T-cell (primary cell): Measurements from ENCODE around the gene CAMK1D. TPM values are rescaled to one million over a fixed set of nuclear protein-coding genes. Genes with fewer than 3 reads are reported as not detected.

Experiments used
- ATAC-seq, 4 experiments: fragments of 200-7000 bp in 3 of 4; fragments of 150-1000 bp in 1 of 4; cut with Tn5 transposase; replicated peaks in 1 of 4; 1 replicate in 3 of 4; 2 replicates in 1 of 4; pipeline ENCODE4 v1.10.0; 2021; ENCODE audit warnings: moderate library complexity in 3 of 4, mild to moderate bottlenecking in 2 of 4, moderate number of reproducible peaks in 1 of 4
- CTCF ChIA-PET, 2 donors: fragments of 300-600 bp; sonication (Branson Sonifier 250); formaldehyde crosslinking; loops; one replicate each; lab custom pipeline; 2022; ENCODE audit warnings: antibody characterized with exemption in 2 of 2; lab: Charles Lee
- POLR2A ChIA-PET, 2 donors: fragments of 300-600 bp; sonication (Branson Sonifier 250); formaldehyde crosslinking; loops; one replicate each; lab custom pipeline; 2022; ENCODE audit warnings: antibody characterized with exemption in 2 of 2; lab: Charles Lee
- DNase-seq, 35 experiments: peaks; one replicate each; pipeline versions ENCODE4 v3.0.0 to v3.0.0-alpha.2; 2013 to 2023
- H3K27ac ChIP-seq: one replicate; pipeline ENCODE4 v1.5.1; 2013; ENCODE audit warnings: low read length
- H3K27me3 ChIP-seq, 2 experiments: replicated peaks in 1 of 2; 1 replicate in 1 of 2; 2 replicates in 1 of 2; pipeline versions ENCODE4 v1.6.1 to v1.7.0; 2013; ENCODE audit warnings: low read length in 1 of 2, mixed read lengths in 1 of 2; ENCODE audit not compliant: control insufficient read depth in 2 of 2, insufficient read depth in 2 of 2; ENCODE audit errors: extremely low read depth in 1 of 2
- H3K36me3 ChIP-seq, 2 donors: 1 replicate in 1 of 2; 2 replicates in 1 of 2; pipeline versions ENCODE4 v1.6.1 to v1.7.0; 2013; ENCODE audit warnings: low read length in 1 of 2; ENCODE audit not compliant: control insufficient read depth in 2 of 2, insufficient read depth in 1 of 2; ENCODE audit errors: extremely low read depth in 1 of 2
- H3K4me1 ChIP-seq, 2 experiments: 1 replicate in 1 of 2; 2 replicates in 1 of 2; pipeline versions ENCODE4 v1.6.1 to v1.7.0; 2013; ENCODE audit warnings: low read length in 2 of 2, mixed read lengths in 1 of 2; ENCODE audit not compliant: insufficient read depth in 2 of 2, control insufficient read depth in 1 of 2; ENCODE audit errors: extremely low read depth in 1 of 2
- H3K4me3 ChIP-seq, 2 donors: 1 replicate in 1 of 2; 2 replicates in 1 of 2; pipeline versions ENCODE4 v1.5.1 to v1.7.0; 2013; ENCODE audit warnings: mild to moderate bottlenecking in 2 of 2, low read length in 1 of 2, moderate library complexity in 1 of 2; ENCODE audit not compliant: control insufficient read depth in 1 of 2; ENCODE audit errors: extremely low read depth in 1 of 2
- H3K9me3 ChIP-seq: 2 replicates; pipeline ENCODE4 v1.7.0; 2013
- H3K27ac Mint-ChIP-seq, 2 donors: one replicate each; pipeline ENCODE4 v1.8.0; 2020 to 2021; ENCODE audit warnings: mild to moderate bottlenecking in 2 of 2, mixed read lengths in 2 of 2
- H3K27me3 Mint-ChIP-seq, 2 donors: one replicate each; pipeline ENCODE4 v1.8.0; 2021 to 2022; ENCODE audit warnings: mixed read lengths in 2 of 2
- H3K36me3 Mint-ChIP-seq: one replicate; pipeline ENCODE4 v1.8.0; 2021; ENCODE audit warnings: mixed read lengths
- H3K4me1 Mint-ChIP-seq, 3 donors: one replicate each; pipeline ENCODE4 v1.8.0; 2020 to 2022; ENCODE audit warnings: mixed read lengths in 3 of 3, mild to moderate bottlenecking in 1 of 3
- H3K4me3 Mint-ChIP-seq, 3 donors: one replicate each; pipeline ENCODE4 v1.8.0; 2020 to 2022; ENCODE audit warnings: mild to moderate bottlenecking in 3 of 3, mixed read lengths in 3 of 3, moderate library complexity in 3 of 3
- H3K9me3 Mint-ChIP-seq, 3 donors: one replicate each; pipeline ENCODE4 v1.8.0; 2020 to 2022; ENCODE audit warnings: mixed read lengths in 3 of 3
- WGBS: methylation state at CpG from one replicate; pipeline ENCODE4 v1.1.5; 2013; ENCODE audit warnings: missing lambda C conversion rate; ENCODE audit not compliant: insufficient coverage; 5-methylcytosine and 5-hydroxymethylcytosine counted together
- total RNA-seq, 35 experiments: library from RNA in 6 of 35; stranded (reverse) in 6 of 35; fragments of 120-200 nt in 1 of 35; gene quantifications; one replicate each; pipeline versions ENCODE4 v1.2.1 to v1.2.4 and lab custom pipeline; 2013 to 2026

CAMK1D gene
- total RNA-seq, 5 donors from 2014 or later (not counting 1 experiment from before 2014, with no cell fraction given), result 16.8 to 31.3 (median 23.6) TPM

DNA sequence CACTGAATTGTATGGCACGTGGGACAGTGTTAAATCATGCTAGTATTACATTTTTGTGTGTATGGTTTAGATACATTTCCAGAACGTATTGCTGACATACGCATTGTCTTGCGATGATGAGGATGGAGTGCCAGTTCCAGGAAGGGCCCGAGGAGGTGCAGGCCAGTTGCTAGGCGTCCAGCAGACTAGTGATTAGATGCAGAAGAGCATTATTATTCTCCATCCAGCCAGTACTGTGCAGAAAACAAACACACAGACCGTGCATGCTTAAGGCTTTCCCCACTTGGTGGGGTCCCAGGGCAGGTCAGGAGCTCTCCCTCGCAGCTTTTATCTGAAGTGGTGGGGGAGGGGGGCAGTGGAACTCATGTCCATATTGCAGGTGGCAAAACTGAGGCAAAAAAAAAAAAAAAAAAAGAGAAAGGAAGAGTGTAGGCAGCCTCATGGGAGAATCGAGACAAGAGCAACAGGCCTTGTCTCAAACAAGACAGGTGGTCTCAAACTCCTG, 189.2 kb downstream of the CAMK1D start:
- H3K27ac Mint-ChIP-seq, result no peak overlapping the region
- POLR2A ChIA-PET, result no interaction called here
- no peak overlapping the region for H3K4me3 Mint-ChIP-seq
- peaks cover 30 to 40% (median 35%) of the 10 kb centered on the region in 3 donors for H3K4me1 Mint-ChIP-seq
- no peaks in the 10 kb centered on the region for H3K9me3 Mint-ChIP-seq
- Histone ChIP-seq H3K4me3 (no peak overlapping the region), H3K9me3 (no peaks in the 10 kb centered on the region), H3K36me3 (no peaks in the 10 kb centered on the region), H3K27me3 (no peaks in the 10 kb centered on the region), H3K4me1 (no peaks in the 10 kb centered on the region), H3K27ac (no peak overlapping the region)
- WGBS, result 100% methylated on average over 1 of the region's 9 CpGs
- DNase-seq (no peak), ATAC-seq (no peak)
- H3K36me3 Mint-ChIP-seq, result peaks cover 5% of the 10 kb centered on the region
- CTCF ChIA-PET, result interaction anchor here in 1 of 2 donors (0.7 kb wide), 1 partner anchor 88 kb away, joined by 9 read pairs; no protein-coding TSS in a partner anchor
- no peaks in the 10 kb centered on the region for H3K27me3 Mint-ChIP-seq

DNA sequence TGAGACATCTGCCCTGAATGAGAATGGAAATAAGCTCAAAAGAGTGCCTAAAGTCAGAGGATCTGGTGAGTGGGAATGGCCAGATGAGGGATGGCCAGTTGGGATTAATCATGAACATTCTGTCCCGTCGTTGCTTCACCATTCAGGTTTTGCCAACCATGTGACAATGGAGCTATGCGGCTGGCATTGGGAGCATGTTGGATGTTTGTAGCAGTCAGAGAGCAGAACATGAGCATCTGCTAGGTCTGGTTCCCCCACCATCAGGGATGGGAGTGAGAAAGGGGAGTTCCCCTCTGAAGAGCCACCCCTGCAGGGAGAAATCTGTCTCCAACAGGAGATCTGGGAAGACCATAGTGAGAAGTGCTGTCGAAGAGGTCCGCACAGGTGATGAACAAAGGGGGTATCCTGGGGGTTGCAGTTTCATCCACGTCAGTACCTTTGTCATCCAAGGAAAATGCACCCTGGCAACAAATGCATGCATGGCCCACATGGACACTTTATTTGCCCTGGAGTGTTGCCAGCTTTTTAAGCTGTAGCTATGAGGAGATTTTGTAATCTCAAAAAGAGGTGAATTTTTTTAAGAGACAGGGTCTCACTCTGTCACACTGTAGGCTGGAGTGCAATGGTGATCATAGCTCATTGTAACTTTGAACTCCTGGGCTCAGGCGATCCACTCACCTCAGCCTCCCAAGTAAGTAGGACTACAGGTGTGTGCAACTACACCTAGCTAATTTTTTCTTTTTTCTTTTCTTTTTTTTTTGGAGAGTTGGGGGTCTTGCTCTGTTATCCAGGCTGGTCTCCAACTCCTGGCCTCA, 190.2 kb downstream of the CAMK1D start:
- ChIA-PET CTCF (no interaction called here), POLR2A (no interaction called here)
- Mint-ChIP-seq H3K9me3 (no peaks in the 10 kb centered on the region), H3K4me1 (peaks cover 30 to 42% (median 38%) of the 10 kb centered on the region in 3 donors), H3K27me3 (no peaks in the 10 kb centered on the region), H3K4me3 (no peak overlapping the region), H3K27ac (no peak overlapping the region), H3K36me3 (no peaks in the 10 kb centered on the region)
- Histone ChIP-seq H3K4me3 (no peak overlapping the region), H3K27ac (no peak overlapping the region), H3K4me1 (no peaks in the 10 kb centered on the region), H3K27me3 (no peaks in the 10 kb centered on the region), H3K9me3 (no peaks in the 10 kb centered on the region), H3K36me3 (no peaks in the 10 kb centered on the region)
- WGBS, result 95% methylated on average over 5 of the region's 7 CpGs
- DNase-seq, result no peak
- no peak for ATAC-seq

DNA sequence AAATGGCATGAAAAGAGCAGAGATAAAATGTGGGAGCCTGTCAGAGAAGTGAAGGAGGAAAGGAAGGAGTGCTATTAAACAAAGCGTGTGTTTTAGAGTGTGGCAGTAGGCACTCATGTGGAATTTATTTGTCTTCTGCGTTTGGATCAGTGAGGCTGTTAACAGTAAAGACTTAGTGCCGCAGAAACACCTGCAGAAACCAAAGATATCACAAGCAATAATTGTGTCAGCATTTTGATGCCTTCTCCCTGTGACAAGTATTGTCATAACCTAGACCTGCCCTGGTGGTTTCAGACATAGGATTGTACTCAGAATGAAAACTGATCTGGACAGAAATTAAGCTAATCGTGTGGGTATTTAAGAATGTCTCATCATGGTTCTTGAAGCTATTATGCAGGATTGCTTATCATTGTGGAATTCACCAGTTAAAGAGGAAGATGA, 191.0 kb downstream of the CAMK1D start:
- Histone ChIP-seq H3K27me3 (no peaks in the 10 kb centered on the region), H3K27ac (no peak overlapping the region), H3K4me1 (no peaks in the 10 kb centered on the region), H3K4me3 (no peak overlapping the region), H3K36me3 (no peaks in the 10 kb centered on the region), H3K9me3 (no peaks in the 10 kb centered on the region)
- ATAC-seq (no peak), DNase-seq (no peak)
- H3K4me1 Mint-ChIP-seq, result peaks cover 30 to 39% (median 30%) of the 10 kb centered on the region in 3 donors
- CTCF ChIA-PET, result no interaction called here
- WGBS, result 69% methylated on average over 2 of the region's 4 CpGs
- no peak overlapping the region for H3K4me3 Mint-ChIP-seq
- no peak overlapping the region for H3K27ac Mint-ChIP-seq
- H3K9me3 Mint-ChIP-seq, result no peaks in the 10 kb centered on the region
- POLR2A ChIA-PET, result no interaction called here
- H3K36me3 Mint-ChIP-seq, result peaks cover 2% of the 10 kb centered on the region
- no peaks in the 10 kb centered on the region for H3K27me3 Mint-ChIP-seq

DNA sequence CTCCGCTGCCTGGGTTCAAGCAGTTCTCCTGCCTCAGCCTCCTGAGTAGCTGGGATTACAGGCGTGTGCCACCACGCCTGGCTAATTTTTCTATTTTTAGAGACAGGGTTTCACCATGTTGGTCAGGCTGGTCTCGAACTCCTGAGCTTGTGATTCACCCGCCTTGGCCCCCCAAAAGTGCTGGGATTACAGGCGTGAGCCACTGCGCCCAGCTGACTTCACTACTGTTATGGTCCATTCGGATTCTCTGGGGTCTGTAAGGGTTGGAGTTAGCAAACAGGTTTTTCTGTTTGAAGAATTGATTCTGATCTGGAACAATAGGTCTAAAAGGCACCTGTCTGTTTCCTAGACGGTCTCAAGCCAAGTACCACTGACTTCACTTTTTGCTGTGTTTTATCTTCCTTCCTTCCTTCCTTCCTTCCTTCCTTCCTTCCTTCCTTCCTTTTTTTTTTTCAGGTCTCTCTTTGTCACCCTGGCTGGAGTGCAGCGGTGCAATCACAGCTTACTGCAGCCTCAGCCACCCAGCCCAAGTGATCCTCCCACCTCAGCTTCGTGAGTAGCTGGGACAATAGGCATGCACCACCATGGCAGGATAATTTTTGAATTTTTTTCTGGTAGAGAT, 192.2 kb downstream of the CAMK1D start:
- Mint-ChIP-seq H3K4me3 (no peak overlapping the region), H3K27ac (no peak overlapping the region), H3K4me1 (peaks cover 29 to 44% (median 39%) of the 10 kb centered on the region in 3 donors), H3K27me3 (no peaks in the 10 kb centered on the region), H3K36me3 (peaks cover 10% of the 10 kb centered on the region), H3K9me3 (peaks cover 0 to 9% (median 7%) of the 10 kb centered on the region in 3 donors)
- Histone ChIP-seq H3K9me3 (no peaks in the 10 kb centered on the region), H3K27ac (no peak overlapping the region), H3K4me3 (no peak overlapping the region), H3K36me3 (no peaks in the 10 kb centered on the region), H3K4me1 (no peaks in the 10 kb centered on the region), H3K27me3 (no peaks in the 10 kb centered on the region)
- no peak for DNase-seq
- CTCF ChIA-PET, result interaction anchor here in 1 of 2 donors (0.5 to 0.7 kb wide), 2 partner anchors 13 to 176 kb away, joined by 4 to 7 read pairs; no protein-coding TSS in a partner anchor
- POLR2A ChIA-PET, result no interaction called here
- no peak for ATAC-seq
- WGBS, result 92% methylated on average over 9 of the region's 11 CpGs

DNA sequence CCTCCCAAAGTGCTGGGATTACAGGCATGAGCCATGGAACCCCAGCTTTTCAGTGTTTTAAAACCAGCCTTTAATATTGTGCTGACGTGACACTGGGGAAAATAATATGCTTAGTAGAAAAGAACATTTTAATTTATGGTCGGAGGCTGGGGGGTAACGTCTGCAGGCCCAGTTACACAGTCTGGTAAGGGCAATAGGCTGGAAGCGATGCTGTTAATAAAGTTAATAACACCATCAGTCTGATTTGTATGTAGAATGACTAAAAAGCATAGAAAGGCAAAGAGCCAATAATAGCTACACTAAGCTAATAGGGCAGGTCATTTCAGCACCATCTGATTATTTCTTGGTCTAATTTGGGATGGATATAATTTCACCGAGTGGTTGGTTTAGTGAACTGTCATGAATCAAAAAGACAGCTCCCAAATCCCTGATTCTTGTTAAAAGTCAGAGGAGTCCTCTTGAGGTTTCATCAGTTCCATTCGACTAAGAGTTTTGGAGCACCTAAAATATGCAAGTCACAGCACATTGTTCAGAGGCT, 192.9 kb downstream of the CAMK1D start:
- no peak overlapping the region for H3K4me3 Mint-ChIP-seq
- DNase-seq (no peak), ATAC-seq (no peak)
- Histone ChIP-seq H3K4me3 (no peak overlapping the region), H3K4me1 (peaks cover 4% of the 10 kb centered on the region in 2 experiments), H3K27ac (no peak overlapping the region), H3K27me3 (no peaks in the 10 kb centered on the region), H3K9me3 (no peaks in the 10 kb centered on the region), H3K36me3 (no peaks in the 10 kb centered on the region)
- H3K27me3 Mint-ChIP-seq, result no peaks in the 10 kb centered on the region
- peaks cover 10% of the 10 kb centered on the region for H3K36me3 Mint-ChIP-seq
- H3K27ac Mint-ChIP-seq, result no peak overlapping the region
- POLR2A ChIA-PET, result interaction anchor here in 1 of 2 donors (0.5 kb wide), 1 partner anchor 268 kb away, joined by 3 read pairs; no protein-coding TSS in a partner anchor
- peaks cover 34 to 49% (median 45%) of the 10 kb centered on the region in 3 donors for H3K4me1 Mint-ChIP-seq
- peaks cover 0 to 9% (median 7%) of the 10 kb centered on the region in 3 donors for H3K9me3 Mint-ChIP-seq
- WGBS, result 90% methylated on average over 5 of the region's 6 CpGs
- CTCF ChIA-PET, result interaction anchor here in 1 of 2 donors (0.6 kb wide), 1 partner anchor 264 kb away, joined by 3 read pairs; no protein-coding TSS in a partner anchor

DNA sequence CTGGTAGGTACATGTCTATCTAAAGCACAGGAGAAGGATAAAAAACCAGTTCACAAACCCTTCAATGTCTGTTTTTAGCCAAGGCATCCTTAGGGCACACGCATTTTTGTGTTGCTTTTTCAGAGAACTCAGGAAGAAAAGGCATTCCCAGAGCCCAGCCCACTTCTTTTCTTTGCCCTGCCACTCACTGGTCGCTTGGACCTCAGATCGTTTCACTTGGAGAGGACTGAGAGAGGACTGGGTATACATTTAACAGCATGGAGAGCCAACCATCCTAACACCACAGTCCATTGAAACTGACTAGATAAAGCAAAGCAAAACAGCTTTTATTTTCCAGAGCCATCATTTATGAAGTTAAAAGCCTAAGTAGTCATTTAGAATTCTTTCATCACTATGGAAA, 194.2 kb downstream of the CAMK1D start:
- no peak overlapping the region for H3K27ac Mint-ChIP-seq
- peaks cover 40 to 55% (median 49%) of the 10 kb centered on the region in 3 donors for H3K4me1 Mint-ChIP-seq
- H3K27ac ChIP-seq, result no peak overlapping the region
- H3K36me3 ChIP-seq, result no peaks in the 10 kb centered on the region
- no peak overlapping the region for H3K4me3 ChIP-seq
- no peak overlapping the region for H3K4me3 Mint-ChIP-seq
- peaks cover 10% of the 10 kb centered on the region for H3K36me3 Mint-ChIP-seq
- ChIA-PET CTCF (no interaction called here), POLR2A (no interaction called here)
- ATAC-seq (no peak), DNase-seq (no peak)
- peaks cover 0 to 9% (median 7%) of the 10 kb centered on the region in 3 donors for H3K9me3 Mint-ChIP-seq
- H3K27me3 ChIP-seq, result no peaks in the 10 kb centered on the region
- H3K9me3 ChIP-seq, result no peaks in the 10 kb centered on the region
- peaks cover 11 to 14% of the 10 kb centered on the region in 2 experiments for H3K4me1 ChIP-seq
- 100% methylated on average over 1 of the region's 3 CpGs for WGBS
- no peaks in the 10 kb centered on the region for H3K27me3 Mint-ChIP-seq
